Stimulated activated CD8-positive, alpha-beta memory T cell treated with anti-CD3 and anti-CD28 coated beads, Interleukin-15, amount 100 ng/mL, for 4 hours (primary cell): Measurements from ENCODE around the gene BHLHE23.

Experiments
- DNase-seq, 2 donors: peaks; one replicate each; pipeline ENCODE4 v3.0.0-alpha.2; 2020; ENCODE audit warnings: low read depth in 2 of 2

The BHLHE23 gene

DNA sequence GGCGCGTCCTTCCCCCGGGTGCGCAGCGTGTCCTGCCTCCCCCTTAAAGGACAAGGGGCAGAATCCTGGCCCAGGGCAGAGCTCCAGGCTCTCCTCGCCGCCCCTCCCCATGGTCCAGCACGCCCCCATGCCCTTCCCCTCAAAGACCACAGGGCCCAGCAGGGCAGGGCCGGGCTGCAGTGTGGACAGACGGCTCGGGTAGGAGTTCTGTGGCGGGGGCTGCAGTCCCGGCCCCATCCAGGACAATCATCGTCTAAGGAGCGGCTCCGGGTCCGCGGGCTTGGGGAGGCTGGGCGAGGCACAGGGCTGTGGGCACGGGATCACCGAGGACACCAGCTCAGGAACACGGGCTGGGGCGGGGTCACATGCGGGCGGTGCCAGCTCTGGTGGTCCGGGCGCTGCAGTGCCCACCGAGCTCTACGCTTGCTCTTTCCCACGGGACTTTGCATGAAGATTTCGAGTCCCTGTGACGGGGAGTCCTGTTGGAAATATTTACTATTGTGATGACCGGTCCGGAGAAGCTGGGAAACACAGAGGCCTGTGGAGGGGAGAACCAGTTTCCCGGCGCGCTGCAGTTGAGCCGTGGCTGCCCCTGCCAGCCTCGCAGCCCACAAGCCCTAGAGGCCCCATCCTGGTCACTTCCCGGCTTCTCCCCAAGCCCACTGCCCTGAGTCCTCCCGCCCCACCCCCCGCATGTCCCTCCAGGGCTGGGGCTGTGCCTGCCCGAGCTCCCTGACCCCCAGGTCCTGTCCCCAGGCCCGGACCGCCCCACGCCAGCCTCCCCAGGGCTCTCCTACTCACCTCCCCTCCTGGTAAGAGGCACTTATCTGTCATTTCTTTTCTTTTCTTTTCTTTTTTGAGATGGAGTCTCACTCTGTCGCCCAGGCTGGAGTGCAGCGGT, 33.7 kb downstream of the BHLHE23 start:
- no peak for DNase-seq

DNA sequence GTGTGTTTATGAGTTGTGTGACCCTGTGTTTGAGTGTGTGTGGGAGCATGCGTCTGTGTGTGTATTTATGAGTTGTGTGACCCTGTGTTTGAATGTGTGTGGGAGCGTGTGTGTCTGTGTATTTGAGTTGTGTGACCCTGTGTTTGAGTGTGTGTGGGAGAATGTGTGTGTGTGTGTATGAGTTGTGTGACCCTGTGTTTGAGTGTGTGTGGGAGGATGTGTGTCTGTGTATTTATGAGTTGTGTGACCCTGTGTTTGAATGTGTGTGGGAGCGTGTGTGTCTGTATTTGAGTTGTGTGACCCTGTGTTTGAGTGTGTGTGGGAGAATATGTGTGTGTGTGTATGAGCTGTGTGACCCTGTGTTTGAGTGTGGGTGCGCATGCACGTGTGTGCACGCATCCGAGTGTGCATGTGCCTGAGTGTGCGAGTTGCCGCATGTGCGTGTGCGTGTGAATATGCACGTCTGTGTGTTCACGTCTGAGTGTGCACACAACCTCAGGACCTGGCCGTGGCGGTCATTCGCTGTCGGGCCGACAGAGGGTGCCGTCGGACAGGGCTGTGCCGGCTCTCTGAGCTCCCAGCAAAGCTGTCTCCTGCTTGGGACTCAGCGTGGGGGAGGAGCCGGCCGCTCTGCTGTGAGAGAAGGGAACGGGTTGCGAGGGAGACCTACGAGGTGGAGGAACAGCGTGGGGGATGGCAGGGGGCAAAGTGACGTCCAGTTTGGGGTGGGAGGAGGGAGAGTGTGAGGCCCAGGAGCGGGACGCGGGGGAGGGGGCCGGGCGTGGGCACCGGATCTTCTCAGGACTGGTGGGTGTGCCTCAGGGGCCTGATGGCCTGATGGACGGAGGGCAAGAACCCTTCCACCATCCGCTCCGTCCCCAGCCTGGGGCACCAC, 34.6 kb downstream of the BHLHE23 start:
- DNase-seq: peak; percentile 58 to 65

DNA sequence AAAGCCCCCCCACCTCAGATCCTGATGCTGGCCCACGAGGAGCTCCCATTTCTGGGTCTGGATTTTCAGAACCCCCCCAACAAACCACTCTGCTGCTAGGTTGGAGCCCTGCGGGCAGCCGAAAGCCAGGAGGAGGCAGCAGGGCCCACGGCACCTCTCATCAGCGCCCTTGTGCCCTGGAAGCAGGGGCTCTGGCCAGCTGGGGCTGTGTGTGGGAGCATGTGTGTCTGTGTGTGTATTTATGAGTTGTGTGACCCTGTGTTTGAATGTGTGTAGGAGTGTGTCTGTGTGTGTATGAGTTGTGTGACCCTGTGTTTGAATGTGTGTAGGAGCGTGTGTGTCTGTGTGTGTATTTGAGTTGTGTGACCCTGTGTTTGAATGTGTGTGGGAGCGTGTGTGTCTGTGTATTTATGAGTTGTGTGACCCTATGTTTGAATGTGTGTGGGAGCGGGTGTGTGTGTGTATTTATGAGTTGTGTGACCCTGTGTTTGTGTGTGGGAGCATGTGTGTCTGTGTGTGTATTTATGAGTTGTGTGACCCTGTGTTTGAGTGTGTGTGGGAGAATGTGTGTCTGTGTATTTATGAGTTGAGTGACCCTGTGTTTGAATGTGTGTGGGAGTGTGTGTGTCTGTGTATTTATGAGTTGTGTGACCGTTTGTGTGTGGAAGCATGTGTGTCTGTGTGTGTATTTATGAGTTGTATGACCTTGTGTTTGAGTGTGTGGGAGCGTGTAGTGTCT, 35.4 kb downstream of the BHLHE23 start:
- DNase-seq: no peak

DNA sequence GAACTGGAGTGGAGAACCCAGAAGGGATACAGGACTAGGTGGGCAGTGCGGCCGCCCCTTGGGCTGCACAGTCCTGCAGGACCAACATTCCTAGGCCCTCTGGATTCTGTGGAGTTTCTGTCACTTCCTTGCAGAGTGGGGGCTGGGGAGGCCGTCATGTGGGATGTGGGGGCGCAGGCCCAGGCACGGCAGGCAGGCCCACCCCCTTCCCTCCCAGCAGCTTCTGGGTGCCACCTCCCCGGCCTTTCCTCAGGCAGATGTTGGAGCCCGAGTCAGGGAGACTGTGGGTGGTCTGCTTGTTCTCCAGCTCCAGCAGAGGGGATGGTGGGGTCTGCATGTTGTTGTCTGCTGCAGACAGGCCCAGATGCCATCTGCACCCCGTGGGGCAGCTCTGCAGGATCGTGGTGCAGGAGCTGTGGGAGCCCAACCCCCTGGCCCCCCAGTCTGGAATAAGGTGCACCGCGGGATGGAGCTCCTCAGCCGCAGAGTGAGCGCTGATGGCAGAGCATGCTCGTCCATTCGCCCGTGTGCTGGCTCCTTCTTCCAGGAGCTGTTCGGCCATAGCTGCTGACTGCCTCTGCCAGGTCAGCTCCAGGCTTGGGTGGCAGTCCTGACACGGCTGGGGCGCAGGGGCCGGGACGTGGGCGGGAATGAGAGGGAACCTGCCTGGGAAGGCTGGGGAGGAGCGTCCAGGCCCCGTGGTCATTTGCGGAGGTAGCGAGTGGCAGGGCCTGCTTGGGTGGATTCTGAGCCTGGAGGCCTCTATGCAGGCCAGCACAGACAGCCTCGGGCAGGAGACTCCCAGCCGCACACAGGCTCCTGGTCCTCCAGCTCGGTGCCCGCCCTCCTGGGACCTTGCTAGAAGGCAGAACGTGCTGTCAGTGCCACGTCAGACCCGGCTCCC, 36.2 kb downstream of the BHLHE23 start:
- no peak for DNase-seq

DNA sequence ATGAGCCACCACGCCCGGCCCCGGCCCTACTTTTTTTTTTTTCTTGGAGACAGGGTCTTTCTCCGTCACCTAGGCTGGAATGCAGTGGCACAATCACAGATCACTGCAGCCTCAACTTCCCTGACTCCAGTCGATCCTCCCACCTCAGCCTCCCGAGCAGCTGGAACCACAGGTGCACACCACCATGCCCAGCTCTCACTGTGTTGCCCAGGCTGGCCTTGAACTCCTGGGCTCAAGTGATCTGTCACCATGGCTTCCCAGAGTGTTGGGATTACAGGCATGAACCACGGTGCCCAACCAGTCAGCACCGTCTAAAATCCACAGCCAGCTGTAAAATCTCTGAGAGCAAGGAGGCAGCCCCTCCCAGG, 36.8 kb downstream of the BHLHE23 start:
- DNase-seq: no peak

DNA sequence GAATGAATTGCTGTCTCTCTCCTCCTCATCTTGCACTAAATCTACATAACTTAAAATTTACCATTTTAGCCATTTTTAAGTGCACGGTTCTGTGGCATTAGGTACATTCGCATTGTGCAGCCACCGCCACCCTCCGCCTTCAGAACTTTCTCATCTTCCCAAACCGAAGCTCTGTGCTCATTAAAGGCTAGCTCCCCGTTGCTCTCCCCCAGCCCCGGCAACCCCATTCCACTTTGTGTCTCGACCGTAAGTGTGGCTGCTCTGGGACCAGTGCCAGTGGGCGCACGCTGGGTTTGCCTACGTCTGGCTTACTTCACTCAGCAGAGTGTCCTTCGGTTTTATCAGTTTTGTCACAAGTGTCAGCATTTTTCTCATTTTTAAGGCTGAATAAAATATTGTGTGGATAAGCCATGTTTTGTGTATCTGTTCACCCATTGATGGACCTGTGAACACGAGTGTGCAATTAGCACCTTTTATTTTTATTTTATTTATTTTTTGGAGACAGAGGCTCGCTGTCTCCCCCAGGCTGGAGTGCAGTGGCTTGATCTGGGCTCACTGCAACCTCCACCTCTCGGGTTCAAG, 37.5 kb downstream of the BHLHE23 start:
- DNase-seq: no peak

DNA sequence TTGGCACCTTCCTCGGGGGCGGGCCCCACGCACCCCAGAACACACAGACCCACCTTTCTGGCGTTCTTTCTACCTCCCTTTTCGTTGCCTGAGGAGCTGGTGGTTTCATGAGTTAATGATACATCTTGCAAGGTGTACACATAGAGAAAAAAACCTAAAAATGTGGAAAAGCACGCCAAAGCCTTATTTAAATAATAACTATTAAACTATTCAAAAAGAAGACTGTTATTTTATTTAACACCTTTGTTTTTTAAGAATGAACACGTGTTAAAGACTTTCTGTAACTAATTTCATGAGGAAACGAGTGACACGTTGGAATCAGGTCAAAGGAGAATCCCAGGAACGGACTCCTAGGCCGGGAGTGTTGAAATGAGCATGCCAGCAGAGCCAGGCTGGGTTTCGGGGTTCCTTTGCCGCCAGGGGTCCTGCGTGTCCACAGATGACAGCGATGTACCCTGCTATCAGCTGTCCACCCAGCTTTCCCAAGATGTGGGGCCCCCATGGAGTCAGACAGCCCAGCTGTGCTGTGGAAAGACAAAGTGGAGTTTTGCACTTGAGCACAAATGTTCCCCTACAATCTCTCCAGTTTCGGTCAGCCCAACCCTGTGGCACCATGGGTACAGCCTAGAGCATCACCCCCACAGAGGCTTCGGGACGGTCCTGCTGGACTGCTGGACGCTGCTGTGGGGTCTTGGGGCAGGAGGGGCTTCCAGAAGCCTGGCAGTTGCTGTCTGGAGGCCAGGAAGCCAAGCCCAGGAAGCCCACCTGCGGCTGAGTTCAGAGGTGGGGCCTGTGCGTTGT, 38.2 kb downstream of the BHLHE23 start:
- DNase-seq: no peak

DNA sequence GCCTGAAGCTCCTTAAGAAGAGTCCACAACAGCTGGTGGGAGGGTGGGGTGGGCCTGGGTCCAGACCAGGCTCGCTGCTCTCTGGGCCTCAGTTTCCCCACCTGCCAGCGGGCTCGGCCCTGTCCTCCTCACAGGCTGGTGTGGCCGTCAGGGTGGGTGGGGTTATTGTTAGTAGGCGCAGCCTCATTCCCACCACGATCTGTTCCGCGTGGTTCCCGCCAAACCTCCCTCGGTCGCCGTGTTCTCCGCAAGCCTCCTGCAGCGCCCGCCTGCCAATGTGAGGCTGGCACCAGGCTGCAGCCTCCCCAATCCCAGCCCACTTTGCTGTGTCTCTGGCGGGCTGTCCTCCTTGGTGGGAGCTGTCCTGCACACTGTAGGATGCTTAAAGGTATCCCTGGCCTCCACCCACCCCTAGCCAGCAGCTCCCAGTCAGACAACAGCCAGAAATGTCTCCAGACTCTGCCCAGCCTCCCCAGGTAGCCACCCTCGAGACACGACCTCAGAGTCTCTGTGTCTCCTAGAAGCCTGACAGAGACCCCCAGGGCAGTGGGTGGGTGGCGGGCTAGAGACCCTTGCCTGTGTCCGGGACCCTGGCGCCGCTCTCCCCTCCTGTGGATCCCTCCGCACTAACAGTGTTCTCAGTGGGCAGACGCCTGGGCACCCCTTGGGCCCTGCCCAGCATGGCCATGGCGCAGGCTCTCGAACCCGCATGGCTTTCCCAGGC, 39.0 kb downstream of the BHLHE23 start:
- DNase-seq: no peak

DNA sequence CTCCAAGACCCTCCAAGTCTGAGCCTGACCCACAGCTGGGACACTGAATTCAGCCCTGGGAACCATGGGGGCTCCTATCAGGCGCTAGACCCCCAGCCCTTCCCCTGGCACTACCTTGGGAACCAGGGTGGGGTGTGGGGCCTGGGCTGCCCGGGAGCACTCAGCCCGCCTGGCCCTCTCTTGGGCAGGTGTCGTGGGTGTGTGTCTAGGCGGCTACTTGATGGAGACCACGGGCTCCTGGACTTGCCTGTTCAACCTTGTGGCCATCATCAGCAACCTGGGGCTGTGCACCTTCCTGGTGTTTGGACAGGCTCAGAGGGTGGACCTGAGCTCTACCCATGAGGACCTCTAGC, 39.6 kb downstream of the BHLHE23 start:
- DNase-seq: no peak

DNA sequence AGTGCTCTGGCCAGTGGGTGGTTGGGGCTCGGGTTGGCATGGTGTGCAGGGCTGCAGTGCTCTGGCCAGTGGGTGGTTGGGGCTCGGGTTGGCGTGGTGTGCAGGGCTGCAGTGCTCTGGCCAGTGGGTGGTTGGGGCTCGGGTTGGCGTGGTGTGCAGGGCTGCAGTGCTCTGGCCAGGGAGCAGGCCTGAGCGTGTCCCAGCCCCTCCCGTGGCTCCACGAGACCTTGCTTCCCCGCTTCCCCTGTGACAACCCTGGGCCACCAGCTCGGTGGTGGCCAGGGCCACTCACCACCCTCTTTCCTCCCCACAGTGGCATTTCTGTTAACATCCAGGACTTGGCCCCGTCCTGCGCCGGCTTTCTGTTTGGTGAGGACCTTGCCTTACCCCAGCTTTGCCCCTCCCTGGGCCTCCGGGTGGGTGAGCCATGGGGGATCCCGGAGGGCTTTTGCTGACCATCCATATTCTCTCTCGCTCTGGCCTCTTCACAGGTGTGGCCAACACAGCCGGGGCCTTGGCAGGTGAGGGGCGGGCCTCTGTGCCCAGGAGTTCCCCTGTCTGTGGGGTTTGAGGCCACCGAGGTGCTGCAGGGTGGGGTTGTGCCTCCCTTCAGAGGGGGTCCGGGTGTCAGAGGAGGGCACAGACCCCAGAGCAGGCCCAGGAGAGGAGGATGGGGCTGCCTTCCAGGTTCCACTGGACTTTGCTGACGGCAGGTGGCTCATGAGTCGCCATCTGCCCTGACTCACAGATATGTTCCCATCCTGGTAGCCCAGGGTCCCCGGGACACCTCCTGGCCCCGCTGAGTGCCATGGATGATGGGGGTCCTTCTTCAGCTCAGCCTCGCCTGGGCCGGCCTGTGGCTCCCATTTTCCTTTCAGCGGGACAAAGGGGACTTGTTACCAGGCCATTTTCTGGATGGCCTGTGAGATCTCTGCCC, 40.3 kb downstream of the BHLHE23 start:
- no peak for DNase-seq

DNA sequence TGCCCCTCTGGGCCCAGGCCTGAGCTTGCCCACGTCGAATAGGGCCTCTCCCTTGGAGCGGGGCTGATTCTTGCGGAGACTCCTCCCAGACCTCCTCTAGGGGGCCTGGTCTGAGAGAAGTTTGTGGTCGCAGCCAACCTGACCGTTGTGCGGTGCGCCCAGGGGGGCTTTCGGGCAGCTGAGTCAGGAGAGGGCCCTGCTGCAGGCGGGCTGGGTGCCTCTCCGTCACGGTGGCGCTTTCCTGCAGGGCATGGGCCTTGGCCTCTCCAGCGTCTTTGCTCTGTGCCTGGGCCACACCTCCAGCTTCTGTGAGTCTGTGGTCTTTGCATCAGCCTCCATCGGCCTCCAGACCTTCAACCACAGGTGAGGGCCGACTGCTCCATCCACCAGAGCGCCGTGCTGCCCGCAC, 41.4 kb downstream of the BHLHE23 start:
- DNase-seq: no peak

DNA sequence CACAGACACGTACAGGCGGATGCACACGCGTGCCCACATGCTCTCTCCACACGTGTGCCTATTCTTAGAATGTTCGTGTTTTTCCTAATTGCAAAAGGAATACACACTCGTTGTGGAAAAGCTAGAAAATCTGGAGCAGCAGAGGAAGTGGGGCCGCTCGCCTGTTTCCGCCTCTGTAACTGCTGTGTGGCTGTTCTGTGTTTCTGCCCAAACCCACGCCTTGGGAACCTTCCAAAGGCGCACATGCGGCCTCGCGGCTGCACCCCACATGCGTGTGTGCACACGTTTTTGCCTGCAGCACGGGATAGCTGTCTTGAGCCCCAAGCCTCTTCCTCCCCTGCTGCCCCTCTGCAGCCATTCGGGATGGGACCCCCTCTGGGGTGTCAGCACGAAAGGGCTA, 42.1 kb downstream of the BHLHE23 start:
- DNase-seq: no peak

DNA sequence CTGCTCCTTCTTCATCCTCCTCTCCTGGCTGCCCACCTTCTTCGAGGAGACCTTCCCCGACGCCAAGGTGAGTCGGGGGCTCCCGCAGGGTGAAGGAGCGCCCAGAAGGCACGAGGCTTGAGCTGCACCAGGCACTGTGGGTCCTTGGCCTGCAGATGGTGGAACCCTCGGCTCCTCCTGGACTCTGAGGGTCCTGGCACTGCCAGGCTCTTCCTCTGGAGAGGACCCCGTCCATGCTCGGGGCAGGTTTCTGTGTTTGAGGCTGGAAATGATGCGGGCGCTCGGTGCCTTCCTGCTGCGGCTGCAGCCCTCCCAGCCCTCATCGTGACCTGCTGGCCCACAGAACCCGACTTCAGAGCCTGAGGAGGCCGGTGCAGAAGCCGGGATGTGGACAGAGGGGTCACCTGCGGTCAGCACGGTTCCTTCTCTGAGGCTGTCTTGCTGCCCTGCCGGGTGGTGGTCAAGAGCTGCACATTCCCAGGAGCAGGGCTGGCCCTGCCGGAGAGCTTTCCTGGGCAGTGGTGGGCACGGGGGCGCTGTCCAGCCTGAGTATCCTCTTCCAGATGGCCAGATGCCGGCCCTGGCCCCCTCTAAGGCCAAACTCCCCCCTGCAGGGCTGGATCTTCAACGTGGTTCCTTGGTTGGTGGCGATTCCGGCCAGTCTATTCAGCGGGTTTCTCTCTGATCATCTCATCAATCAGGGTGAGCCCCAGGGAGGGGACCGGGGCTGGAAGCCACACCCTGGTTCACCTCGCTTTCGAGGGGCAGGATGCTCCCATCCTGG, 43.0 kb downstream of the BHLHE23 start:
- DNase-seq: no peak

DNA sequence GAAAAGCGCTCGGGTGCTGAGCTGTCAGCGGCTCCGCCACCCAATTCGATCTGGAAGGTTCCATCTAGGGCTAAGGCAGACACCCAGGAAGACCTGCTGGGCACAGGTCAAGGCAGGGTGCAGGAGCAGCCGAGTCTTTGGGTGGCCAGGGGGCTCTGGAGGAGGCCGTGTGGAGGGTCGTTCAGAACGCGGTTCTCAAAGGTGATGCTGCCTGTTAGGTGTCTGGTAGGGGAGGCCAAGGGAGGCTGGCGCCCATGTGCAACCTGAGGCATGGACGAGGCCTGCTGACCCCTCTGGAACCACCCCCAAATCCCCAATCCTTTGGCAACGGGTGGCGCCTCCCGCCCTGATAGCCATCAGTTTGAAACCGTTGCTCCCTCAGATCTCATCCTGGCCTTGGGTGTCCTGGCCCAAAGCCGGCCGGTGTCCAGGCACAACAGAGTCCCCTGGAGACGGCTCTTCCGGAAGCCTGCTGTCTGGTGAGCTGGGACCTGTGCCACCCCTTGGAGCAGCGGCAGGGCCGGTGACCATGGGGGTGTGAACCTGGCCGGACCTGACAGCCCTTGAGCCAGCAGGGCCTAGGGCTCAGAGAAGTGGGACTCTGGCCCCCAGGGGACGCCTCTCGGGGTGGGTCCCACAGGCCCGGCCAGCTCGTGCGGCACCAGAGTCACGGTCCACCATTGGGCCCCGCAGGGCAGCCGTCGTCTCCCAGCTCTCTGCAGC, 43.7 kb downstream of the BHLHE23 start:
- no peak for DNase-seq

DNA sequence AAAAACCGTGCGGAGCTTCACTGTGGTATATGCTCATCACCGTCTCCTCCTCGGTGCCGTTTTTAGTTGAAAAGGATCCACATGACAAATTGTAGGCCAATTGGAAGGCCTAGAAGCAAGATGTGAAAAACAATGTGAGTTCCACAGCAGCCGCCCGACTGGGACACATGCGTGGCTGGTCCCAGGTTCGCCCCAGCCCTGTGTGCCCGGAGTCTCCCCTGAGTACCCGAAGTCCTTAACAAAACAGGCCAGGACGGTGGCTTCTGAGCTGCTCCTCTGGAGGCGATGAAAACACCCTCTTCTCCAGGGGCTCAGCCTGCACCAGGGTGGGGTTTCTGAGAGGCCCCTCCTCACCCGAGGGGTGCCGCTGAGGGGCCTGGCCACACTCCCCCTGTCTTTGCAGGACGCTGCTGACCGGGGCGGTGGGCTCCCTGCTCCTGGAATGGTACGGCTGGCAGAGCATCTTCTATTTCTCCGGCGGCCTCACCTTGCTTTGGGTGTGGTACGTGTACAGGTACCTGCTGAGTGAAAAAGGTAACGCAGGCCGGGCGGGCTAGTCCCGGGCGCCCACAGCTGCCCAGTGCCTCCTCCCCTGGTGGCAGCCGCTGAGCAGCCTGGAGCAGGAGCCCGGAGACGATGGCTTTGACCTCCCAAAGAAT, 44.4 kb downstream of the BHLHE23 start:
- DNase-seq: no peak

DNA sequence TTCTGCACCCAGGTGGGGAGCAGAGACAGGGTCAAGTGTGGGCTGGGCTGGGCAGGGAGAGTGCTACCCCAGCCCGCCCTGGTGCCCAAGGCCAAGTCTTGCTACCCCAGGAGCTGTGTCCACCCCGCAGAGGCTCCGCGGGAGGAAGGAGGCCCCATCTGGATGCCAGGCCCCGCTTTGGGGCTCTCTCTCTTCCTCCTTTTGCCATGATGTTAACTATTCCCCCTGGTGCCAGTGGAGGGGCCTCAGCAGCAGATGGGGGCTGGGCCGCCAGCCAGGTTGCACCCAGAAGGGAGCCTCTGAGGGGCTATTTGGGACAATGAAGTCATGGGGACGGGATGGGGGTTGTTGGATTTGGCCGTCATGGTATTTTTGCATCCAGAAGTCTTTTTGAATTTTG, 45.0 kb downstream of the BHLHE23 start:
- DNase-seq: no peak
